K562 (cell line): ENCODE data around the gene LLGL1. TPM values are rescaled to one million over a fixed set of nuclear protein-coding genes. Genes with fewer than 3 reads are reported as not detected.

Source experiments
- BCLAF1 ChIP-seq, 2 experiments: fragments of 450-650 bp in 1 of 2; IDR thresholded peaks; 2 replicates each; pipeline ENCODE4 v1.6.1; 2011 to 2017; ENCODE audit warnings: low read depth in 2 of 2, antibody characterized with exemption in 1 of 2, borderline replicate concordance in 1 of 2, low read length in 1 of 2, mild to moderate bottlenecking in 1 of 2, mixed read lengths in 1 of 2; ENCODE audit not compliant: control insufficient read depth in 1 of 2
- CAMTA2 ChIP-seq: fragments of 250-450 bp; sonication (Bioruptor Pico); conservative IDR thresholded peaks from 2 replicates; pipeline ENCODE4 v1.5.1; 2022
- COPS2 ChIP-seq: fragments of 450-650 bp; conservative IDR thresholded peaks from 2 replicates; pipeline ENCODE4 v1.6.1; 2016; ENCODE audit warnings: mild to moderate bottlenecking, moderate library complexity
- ESRRA ChIP-seq: fragments of 450-650 bp; IDR thresholded peaks from 2 replicates; pipeline ENCODE4 v1.6.1; 2014; ENCODE audit warnings: low read depth, mild to moderate bottlenecking, moderate library complexity, borderline replicate concordance
- HMG20A ChIP-seq: fragments of 450-650 bp; formaldehyde crosslinking; conservative IDR thresholded peaks from 2 replicates; pipeline ENCODE4 v1.4.0; 2020; ENCODE audit warnings: mild to moderate bottlenecking, mixed read lengths
- HOXB6 ChIP-seq: fragments of 250-450 bp; sonication (Bioruptor Pico); IDR thresholded peaks from 2 replicates; pipeline ENCODE4 v1.5.1; 2022; ENCODE audit warnings: mild to moderate bottlenecking, borderline replicate concordance
- NCOR1 ChIP-seq: fragments of 450-650 bp; IDR thresholded peaks from 2 replicates; pipeline ENCODE4 v1.6.1; 2016; ENCODE audit warnings: mild to moderate bottlenecking, moderate library complexity
- NONO ChIP-seq, 2 experiments: fragments of 200-400 bp in 1 of 2; fragments of 450-650 bp in 1 of 2; formaldehyde crosslinking in 1 of 2; IDR thresholded peaks; 2 replicates each; pipeline ENCODE4 v1.6.1; 2017; ENCODE audit warnings: low read depth in 2 of 2, mild to moderate bottlenecking in 2 of 2, moderate library complexity in 2 of 2, low read length in 1 of 2
- NR1H2 ChIP-seq: sonication (generic); formaldehyde crosslinking; IDR thresholded peaks from 2 replicates; pipeline ENCODE4 v1.4.0; 2020; ENCODE audit warnings: mild to moderate bottlenecking, missing genetic modification reagents
- NUFIP1 ChIP-seq: fragments of 450-650 bp; IDR thresholded peaks from 2 replicates; pipeline ENCODE4 v1.6.1; 2018; ENCODE audit not compliant: partially characterized antibody
- PHF20 ChIP-seq: fragments of 450-650 bp; IDR thresholded peaks from 2 replicates; pipeline ENCODE4 v1.6.1; 2018; ENCODE audit not compliant: partially characterized antibody
- POLR2H ChIP-seq: IDR thresholded peaks from 2 replicates; pipeline ENCODE4 v1.6.1; 2016; ENCODE audit warnings: missing genetic modification characterization, low read depth, mild to moderate bottlenecking, control low read depth, missing compliant biosample characterization, moderate library complexity
- POU5F1 ChIP-seq: fragments of 150-350 bp; IDR thresholded peaks from 2 replicates; pipeline ENCODE4 v1.6.1; 2014; ENCODE audit warnings: borderline replicate concordance, low read length, low read depth, mild to moderate bottlenecking; ENCODE audit not compliant: partially characterized antibody
- RAD21 ChIP-seq, 2 experiments: fragments of 250-450 bp in 1 of 2; fragments of 450-650 bp in 1 of 2; sonication (Bioruptor Pico) in 1 of 2; formaldehyde crosslinking in 1 of 2; IDR thresholded peaks in 1 of 2; conservative IDR thresholded peaks in 1 of 2; 2 replicates each; pipeline versions ENCODE4 v1.4.0 to v1.8.0; 2020 to 2022; ENCODE audit warnings: mild to moderate bottlenecking in 2 of 2, moderate library complexity in 1 of 2
- RCOR1 ChIP-seq, 2 experiments: IDR thresholded peaks; 2 replicates each; pipeline ENCODE4 v1.6.1; 2012; ENCODE audit warnings: low read depth in 2 of 2, low read length in 2 of 2, borderline replicate concordance in 1 of 2, improper control_type of control experiment in 1 of 2
- RFX1 ChIP-seq: fragments of 450-650 bp; IDR thresholded peaks from 2 replicates; pipeline ENCODE4 v1.6.1; 2016; ENCODE audit warnings: mild to moderate bottlenecking, moderate library complexity
- RFX5 ChIP-seq: IDR thresholded peaks from 2 replicates; pipeline ENCODE4 v1.6.1; 2011; ENCODE audit warnings: low read depth, mild to moderate bottlenecking, improper control_type of control experiment, low read length
- SAP30 ChIP-seq: fragments of 200-600 bp; sonication (generic); IDR thresholded peaks from 2 replicates; pipeline ENCODE4 v1.6.1; 2012; ENCODE audit warnings: borderline replicate concordance, low read depth, mild to moderate bottlenecking, moderate library complexity, low read length, control low read depth, inconsistent platforms; ENCODE audit not compliant: insufficient read depth, poor library complexity, severe bottlenecking
- TBL1XR1 ChIP-seq, 2 experiments: IDR thresholded peaks; 2 replicates each; pipeline ENCODE4 v1.6.1; 2012; ENCODE audit warnings: improper control_type of control experiment in 2 of 2, low read length in 2 of 2, mild to moderate bottlenecking in 1 of 2
- polyA plus RNA-seq, 8 experiments: library from polyadenylated mRNA; depleted of rRNA in 4 of 8; stranded (reverse) in 5 of 8; unstranded in 3 of 8; fragments of >200 nt; fragmentation: Nextera tagmentation in 2 of 8; fragmentation: Illumina TruSeq in 1 of 8; extraction: Ambion mirVana in 2 of 8; extraction: Trizol in 1 of 8; gene quantifications; 2 replicates each; pipeline versions ENCODE4 v1.2.1 to v1.2.3, GENCODE V29; 2011 to 2014; ENCODE audit warnings: inconsistent platforms in 1 of 8, missing spikeins in 1 of 8
- total RNA-seq, 7 experiments: library from RNA; depleted of rRNA in 6 of 7; stranded (reverse); fragments of >200 nt in 6 of 7; fragmentation: Illumina TruSeq in 2 of 7; extraction: Trizol in 2 of 7; gene quantifications; 2 replicates each; pipeline versions ENCODE4 v1.2.1 to v1.2.3, GENCODE V29; 2011 to 2021; ENCODE audit warnings: low replicate concordance in 1 of 7
- TF ChIP-seq, protein P1 (sequence below): fragments of 450-650 bp; formaldehyde crosslinking; IDR thresholded peaks from 2 replicates; pipeline ENCODE4 v1.4.0; 2022; ENCODE audit warnings: missing genetic modification characterization
- TF ChIP-seq, protein P2 (sequence below): fragments of 450-650 bp; IDR thresholded peaks from 2 replicates; pipeline ENCODE4 v1.7.0; 2016; ENCODE audit warnings: borderline replicate concordance

The LLGL1 gene
- total and polyA plus RNA-seq, 9 of the 15 experiments (the other 6 are each of a cell fraction or from before 2014, with no cell fraction given): 0.11 to 12.9 (median 5.3) TPM; not detected in 1

- no peak for TF ChIP-seq NONO (IDR thresholded peaks at IDR 0.05; ENCODE audit: low read depth in 2 of 2, low read length in 1 of 2)
- TF ChIP-seq PHF20: no peak
- TF ChIP-seq TBL1XR1 (IDR thresholded peaks at IDR 0.05; ENCODE audit: low read length in 2 of 2): no peak
- TF ChIP-seq POU5F1: no peak
- no peak for TF ChIP-seq RFX1
- no peak for TF ChIP-seq BCLAF1 (IDR thresholded peaks at IDR 0.05; ENCODE audit: borderline replicate concordance in 1 of 2, control insufficient read depth in 1 of 2, low read depth in 2 of 2, low read length in 1 of 2)
- TF ChIP-seq SAP30: peak; percentile 74
- no peak for TF ChIP-seq NCOR1
- TF ChIP-seq, protein P1, sequence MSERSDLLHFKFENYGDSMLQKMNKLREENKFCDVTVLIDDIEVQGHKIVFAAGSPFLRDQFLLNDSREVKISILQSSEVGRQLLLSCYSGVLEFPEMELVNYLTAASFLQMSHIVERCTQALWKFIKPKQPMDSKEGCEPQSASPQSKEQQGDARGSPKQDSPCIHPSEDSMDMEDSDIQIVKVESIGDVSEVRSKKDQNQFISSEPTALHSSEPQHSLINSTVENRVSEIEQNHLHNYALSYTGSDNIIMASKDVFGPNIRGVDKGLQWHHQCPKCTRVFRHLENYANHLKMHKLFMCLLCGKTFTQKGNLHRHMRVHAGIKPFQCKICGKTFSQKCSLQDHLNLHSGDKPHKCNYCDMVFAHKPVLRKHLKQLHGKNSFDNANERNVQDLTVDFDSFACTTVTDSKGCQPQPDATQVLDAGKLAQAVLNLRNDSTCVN (CRISPR knock-in tag): no peak
- TF ChIP-seq ESRRA: no peak
- TF ChIP-seq RFX5: no peak
- no peak for TF ChIP-seq HOXB6 (CRISPR knock-in tag)
- no peak for TF ChIP-seq NUFIP1
- TF ChIP-seq COPS2: no peak
- TF ChIP-seq HMG20A (CRISPR knock-in tag): no peak
- no peak for TF ChIP-seq CAMTA2 (CRISPR knock-in tag)
- no peak for TF ChIP-seq RCOR1 (IDR thresholded peaks at IDR 0.05; ENCODE audit: borderline replicate concordance in 1 of 2, low read depth in 2 of 2, low read length in 2 of 2)
- TF ChIP-seq NR1H2 (CRISPR knock-in tag): no peak
- TF ChIP-seq, protein P2, sequence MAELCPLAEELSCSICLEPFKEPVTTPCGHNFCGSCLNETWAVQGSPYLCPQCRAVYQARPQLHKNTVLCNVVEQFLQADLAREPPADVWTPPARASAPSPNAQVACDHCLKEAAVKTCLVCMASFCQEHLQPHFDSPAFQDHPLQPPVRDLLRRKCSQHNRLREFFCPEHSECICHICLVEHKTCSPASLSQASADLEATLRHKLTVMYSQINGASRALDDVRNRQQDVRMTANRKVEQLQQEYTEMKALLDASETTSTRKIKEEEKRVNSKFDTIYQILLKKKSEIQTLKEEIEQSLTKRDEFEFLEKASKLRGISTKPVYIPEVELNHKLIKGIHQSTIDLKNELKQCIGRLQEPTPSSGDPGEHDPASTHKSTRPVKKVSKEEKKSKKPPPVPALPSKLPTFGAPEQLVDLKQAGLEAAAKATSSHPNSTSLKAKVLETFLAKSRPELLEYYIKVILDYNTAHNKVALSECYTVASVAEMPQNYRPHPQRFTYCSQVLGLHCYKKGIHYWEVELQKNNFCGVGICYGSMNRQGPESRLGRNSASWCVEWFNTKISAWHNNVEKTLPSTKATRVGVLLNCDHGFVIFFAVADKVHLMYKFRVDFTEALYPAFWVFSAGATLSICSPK: no peak
- TF ChIP-seq POLR2H: no peak
- no peak for TF ChIP-seq RAD21 (CRISPR knock-in tag; conservative IDR thresholded peaks at IDR 0.05 in 1 of 2, IDR thresholded peaks at IDR 0.05 in 1 of 2)
Observed at GRCh38 chr17:18184143-18185031, 41.0 kb upstream of the LLGL1 start (continued).
